GM18870 (cell line): ENCODE results near the gene MYB.
"Not testable (repeated sequence)": the region's sequence is repeated elsewhere in the genome, so short reads cannot be mapped to it uniquely, and the experiment has no call there.

ENCODE experiments used
- ATAC-seq: cut with Tn5 transposase; IDR thresholded peaks from one replicate; pipeline ENCODE4 v1.9.1; 2021; ENCODE audit warnings: moderate library complexity; ENCODE audit not compliant: unreplicated experiment

The MYB gene

DNA sequence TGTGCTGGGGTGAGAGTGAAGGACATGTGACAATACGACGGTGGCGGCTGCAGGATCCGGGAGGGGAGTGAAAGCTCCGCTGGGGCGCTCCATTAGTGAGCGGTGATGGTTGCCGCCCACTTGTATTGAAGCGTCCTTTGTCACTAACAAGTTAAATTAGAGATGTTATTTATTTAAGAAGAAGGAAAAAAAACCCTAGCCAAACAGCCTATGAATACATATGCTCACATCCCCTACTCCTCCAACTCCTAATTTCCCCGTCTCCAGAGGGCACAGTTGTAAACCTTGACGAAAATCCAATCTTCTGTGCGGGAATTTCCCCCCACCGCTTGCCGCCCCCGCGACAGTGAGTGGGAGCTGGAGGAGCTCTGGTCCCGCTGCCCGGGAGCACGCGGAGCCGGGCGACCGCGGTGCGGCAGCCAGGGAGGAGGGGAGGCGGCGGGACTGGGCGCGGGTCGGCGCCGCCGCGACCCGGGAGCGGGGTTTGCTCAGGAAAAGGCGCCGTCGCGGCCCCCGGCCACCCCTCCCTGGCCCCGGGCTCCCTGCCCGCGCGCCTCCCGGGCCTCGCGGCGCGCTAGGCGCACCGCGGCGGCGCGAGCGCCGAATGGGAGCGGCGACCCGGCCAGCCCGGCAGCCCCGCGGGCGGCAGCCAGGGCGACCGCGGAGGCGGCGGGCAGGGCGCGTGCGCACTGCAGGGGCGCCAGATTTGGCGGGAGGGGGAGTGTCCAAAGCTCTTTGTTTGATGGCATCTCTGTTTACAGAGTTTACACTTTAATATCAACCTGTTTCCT is at the start of gene MYB:
TSS of gene MYB (plus strand) at position 767 of the 791 bp plus-strand sequence. CDS start 206 bp downstream, outside the sequence.
- no peak for ATAC-seq

- no peak for ATAC-seq
Measured at GRCh38 chr6:135132776-135133175, 48.3 kb upstream of the MYB start.

DNA sequence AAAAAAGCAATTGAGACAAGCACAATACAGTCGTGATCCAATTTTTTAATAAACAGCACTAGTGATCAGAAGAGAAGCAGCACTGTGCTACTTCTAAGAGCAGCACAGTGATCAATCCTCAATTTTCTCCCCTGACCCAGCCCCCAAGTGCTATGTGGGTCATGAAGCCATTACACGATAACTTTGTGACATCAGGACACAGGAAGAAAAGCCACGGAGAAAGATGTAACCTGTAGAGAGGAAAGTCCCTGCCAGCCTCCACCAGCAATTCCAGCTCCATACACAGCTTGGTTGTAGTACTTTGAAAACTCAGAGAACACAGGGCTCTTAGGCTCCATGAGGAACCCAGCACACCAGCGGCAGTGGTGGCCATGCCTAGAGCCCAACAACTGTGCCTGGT is 45.3 kb upstream of the MYB start:
- ATAC-seq = no peak

DNA sequence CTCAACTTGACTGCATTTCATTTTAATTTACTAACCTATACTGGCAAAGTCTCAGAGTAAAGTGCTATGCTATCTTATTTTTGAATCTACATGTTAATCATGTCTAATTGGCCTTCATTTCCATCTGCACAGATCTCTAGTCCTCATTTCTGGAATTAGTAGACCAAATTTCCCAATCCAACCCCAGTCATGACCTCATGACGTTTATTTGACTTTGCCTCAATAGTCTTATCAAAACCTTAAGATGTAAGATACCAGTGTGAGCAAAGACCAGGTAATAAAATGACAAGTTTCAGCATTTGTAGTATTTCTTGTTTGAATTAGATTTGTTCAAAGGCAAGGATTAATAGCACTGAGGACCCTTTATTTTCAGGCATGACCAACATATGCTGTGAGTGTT is 43.3 kb upstream of the MYB start:
- ATAC-seq = no peak

DNA sequence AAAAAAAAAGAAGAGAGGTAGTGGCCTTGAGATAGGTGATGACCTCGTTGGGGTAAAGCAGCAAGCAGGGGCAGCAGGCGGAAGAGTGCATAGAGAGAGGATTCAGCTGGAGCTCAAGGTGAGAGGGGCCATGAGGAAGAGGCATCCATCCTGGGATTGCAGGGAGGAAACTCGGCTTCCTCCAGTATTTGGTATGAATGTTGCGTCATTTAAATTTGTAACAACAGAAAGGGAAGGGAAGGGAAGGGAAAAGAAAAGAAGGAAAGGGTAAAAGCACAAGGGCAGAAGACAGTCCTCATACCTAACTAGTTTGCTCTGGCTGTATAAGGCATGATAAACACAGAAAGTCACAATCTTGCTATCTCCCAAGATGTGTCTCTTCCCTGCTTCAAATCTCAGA is 39.9 kb upstream of the MYB start:
- ATAC-seq = no peak

DNA sequence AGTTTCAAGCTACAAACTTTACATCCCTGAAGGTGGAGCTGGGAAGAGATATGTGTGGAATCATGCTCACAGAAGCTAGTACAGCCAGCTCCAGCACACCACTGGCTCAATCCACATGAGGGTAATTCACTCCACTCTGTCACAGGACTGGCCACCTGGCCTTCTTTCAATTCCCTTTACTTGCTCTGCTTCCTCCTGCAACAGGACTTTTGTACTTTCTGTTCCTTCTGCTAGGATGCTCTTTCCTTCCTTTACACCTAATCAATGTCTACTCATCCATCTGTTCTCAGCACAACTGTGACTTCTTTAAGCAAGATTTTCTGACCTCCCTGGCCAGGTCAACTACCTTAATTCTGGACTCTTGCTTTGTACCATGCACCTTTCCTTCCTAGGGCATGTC is 39.4 kb upstream of the MYB start:
- ATAC-seq = no peak

DNA sequence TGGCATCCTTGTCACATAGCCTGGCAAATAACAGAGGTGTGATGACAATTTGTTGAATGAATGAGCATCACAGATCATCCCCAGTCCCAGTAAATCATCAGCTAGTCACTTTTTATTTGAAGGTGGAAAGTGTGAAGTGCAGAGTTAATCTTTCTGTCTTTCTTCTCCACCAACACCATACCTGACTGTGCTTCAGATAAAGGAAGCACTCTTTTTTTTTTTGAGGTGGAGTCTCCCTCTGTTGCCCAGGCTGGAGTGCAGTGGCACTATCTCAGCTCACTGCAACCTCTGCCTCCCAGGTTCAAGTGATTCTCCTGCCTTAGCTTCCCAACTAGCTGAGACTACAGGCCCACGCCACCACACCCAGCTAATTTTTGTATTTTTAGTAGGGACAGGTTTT is 38.9 kb upstream of the MYB start:
- not testable (repeated sequence) for ATAC-seq

GRCh38 chr6:135144673-135145062 is 36.4 kb upstream of the MYB start:
- ATAC-seq = no peak

DNA sequence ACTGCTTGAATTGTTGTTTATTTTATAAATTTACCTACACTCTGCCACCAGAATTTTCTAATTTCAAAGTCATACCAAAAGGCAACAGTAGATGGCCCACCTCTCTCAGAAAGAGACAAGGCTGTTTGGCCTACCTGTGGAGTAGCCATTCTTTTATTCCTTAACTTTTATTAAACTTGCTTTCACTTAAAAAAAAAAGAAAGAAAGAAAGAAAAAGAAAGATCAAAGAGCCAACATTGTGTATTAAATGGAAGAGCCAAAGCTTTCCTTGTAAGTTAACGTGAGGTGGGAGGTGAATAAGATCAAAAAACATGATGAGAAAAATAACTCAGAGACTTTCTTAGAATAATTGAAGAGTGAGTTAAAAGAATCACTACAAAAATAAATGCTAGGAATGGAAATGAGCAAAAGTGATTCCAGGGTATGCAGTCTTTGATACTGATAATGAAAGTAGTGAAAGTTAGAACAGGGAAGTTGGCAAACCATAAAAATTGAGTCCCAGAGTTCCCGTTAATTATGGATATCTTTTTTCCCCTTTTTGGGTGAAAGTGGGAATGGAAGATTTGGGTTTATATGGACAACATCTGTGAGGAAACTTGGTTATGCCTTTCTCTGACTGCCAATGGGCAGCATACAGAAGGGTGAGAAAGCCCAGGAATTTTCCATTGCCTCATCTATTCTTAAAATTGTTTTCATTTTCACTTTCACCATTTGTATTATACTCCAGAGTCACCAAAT is 35.9 kb upstream of the MYB start:
- ATAC-seq = no peak

GRCh38 chr6:135146162-135146934 is 34.8 kb upstream of the MYB start:
- no peak for ATAC-seq

GRCh38 chr6:135147637-135148592 is 33.2 kb upstream of the MYB start:
- no peak for ATAC-seq

DNA sequence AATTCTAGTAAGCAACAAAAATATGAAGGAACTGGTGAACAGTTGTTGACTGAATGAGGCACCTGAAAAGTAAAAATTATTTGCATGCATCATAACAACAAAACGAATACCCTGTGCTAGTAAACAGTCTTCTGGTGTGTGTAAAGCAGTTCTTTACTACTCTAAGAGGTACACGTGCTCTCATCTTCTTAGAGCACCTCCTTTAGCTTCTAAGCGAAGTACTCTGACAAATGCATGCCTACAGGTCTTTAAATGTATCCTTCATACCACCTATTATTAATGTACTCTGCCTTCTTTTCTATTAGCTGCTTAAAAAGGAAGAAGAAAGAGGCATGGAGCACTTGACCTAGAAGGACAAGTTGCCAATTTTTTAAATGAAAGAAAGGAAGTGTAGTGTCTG is 32.2 kb upstream of the MYB start:
- ATAC-seq = no peak

GRCh38 chr6:135149376-135149775 is 31.7 kb upstream of the MYB start:
- ATAC-seq = no peak

GRCh38 chr6:135150481-135150880 is 30.6 kb upstream of the MYB start:
- not testable (repeated sequence) for ATAC-seq

DNA sequence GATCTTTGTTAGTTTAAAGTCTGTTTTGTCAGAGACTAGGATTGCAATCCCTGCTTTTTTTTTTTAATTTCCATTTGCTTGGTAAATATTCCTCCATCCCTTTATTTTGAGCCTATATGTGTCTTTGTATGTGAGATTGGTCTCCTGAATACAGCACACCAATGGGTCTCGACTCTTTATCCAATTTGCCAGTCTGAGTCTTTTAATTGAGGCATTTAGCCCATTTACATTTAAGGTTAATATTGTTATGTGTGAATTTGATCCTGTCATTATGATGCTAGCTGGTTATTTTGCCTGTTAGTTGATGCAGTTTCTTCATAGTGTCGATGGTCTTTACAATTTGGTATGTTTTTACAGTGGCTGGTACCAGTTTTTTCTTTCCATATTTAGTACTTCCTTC is 27.0 kb upstream of the MYB start:
- not testable (repeated sequence) for ATAC-seq

DNA sequence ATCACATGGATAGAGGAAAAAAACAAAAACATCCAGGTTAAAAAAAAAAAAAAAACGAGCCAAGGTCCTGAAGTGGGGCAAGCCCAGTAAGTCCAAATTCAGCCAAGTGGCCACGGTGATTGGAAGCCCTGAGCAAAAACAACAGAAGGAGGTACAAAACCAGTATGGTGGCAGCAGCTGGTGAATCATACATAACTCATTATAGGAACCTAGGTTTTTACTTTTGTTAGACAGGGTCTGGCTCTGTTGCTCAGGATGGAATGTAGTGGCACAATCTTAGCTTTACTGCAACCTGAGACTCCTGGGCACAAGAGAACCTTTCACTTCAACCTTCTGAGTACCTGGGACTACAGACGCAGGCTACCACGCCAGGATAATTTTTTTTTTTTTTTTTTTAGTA is 22.7 kb upstream of the MYB start:
- ATAC-seq = no peak

DNA sequence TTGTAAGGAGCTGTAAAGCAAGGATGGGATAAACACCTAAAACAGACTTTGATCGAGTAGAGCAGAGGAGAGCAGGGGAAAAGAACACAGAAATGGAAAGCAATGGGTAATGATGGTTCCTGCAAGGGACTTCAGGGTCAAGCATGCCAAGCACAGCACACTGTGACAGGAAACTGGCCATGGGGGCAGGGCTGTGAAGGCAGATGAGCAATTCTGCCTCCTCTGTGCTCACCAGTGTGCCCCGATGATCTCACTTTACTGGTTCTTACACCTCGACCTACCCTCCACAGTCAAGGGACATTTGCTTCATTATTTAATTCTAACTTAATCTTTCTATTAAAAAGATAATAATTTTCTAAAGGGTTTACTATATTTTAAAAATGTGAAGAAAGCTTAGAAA is 21.6 kb upstream of the MYB start:
- no peak for ATAC-seq

DNA sequence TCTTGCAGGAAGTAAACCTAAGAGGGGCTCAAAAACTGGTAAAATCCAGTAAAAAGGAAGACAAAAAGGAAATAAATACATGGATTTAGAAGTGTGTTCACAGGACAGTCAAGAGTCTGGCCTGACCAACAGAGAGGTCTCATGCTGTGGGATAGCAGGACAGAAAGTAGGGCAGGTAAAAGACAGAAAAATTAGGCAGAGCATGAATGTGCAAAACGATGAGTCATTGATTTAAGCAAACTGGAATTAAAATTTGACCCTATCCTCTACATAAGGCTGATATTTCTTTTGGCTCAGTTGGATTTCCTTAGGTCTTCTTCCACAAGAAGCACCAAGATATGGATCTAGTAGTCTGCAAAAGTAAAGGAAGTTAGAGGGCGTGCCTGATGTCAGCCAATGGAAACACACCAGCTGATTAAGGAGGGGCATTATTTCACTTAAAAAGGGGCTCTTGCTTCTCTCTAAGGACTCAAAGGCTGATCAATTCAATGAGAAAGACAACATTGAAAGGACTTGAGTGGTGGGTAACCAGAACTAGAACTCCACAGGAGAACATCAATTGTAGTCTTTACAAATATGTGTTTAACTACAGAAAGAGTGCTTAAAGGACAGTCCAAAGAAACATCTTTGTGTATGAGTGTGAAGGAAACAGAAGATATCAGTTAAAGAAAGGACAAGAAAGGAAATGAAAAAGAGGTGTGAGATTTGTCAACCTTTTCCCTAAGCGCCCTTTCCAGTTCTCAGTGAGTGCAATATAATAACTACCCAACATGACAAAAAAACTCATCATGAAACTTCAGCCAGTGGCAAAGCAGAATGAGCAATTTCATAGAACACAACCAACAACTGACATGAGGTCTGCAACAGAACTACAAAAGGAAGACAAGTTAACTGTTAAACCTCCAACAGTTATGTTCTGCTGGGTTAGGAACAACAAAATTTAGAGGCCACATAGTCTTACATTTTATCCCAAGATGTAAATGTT is 19.4 kb upstream of the MYB start:
- ATAC-seq = no peak

- ATAC-seq = no peak
Measured at GRCh38 chr6:135162678-135163439, 18.2 kb upstream of the MYB start.
